GF-D8 (cell line): ENCODE results near the gene SNX8.

Experiments
- DNase-seq: peaks from one replicate; lab custom pipeline; 2025; lab: John Stamatoyannopoulos, UW

SNX8 gene

DNA sequence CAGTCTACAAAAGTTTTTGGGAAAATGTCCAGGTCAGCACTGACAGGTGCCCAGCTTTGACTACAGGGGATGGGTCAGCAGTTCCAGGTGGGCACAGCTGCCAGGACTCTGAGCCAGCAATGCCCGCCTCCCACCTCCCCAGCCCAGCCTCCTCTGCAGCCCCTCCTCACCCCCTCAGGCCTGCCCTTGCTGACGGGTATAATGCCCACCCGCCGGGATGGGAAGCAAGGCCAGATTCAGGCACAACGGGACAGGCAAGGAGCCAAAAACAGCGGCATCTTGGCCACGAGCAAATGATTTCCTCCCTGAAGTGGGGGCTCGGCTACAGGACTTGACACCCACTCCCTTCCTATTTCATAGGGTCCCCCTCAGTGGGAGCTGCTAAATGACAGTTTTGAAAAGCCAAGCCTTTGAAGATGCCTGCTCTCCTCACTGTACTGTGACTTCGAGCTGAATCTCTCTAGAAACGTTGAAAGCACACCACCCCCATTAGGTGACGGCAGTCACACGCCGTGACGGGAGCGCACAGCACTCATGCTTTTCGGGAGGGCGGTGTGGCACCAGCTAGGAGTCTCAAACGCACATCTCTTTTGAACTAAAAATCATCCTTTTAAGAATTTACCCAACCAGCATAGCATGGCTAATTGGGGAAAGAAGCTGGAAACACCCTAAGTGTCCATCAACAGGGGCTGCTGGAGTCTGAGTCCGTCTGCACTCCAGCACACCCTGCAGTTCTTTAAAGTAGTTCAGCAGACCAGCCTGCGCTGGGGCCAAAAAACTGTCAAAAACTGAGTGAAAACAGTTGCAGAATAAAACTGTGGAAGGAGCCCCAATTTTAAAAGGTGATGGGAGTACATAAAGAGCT is 111.1 kb downstream of the SNX8 start:
- no peak for DNase-seq

DNA sequence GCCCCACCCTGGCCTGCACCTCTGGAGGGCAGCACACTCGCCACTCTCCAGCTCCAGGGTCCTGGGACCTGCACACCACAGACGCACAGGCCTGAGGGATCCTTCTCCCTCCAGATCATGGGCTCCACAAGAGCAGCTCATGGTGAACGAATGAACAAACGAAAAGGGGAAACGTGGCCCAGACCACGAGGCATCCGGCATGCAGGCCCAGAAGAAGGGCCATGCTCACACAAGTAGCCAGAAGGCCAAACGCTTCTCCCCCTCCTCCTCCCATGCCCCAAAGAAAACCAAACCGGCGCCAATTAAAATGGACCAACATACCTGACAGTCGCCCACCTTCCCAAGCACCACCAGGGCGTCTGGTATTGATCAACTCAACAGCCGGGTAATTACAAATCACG is 111.9 kb downstream of the SNX8 start:
- DNase-seq: no peak
